Measurements from ENCODE around the gene RAB43. TPM values are rescaled to one million over a fixed set of nuclear protein-coding genes. Genes with fewer than 3 reads are reported as not detected.
"Not testable (repeated sequence)": the region's sequence is repeated elsewhere in the genome, so short reads cannot be mapped to it uniquely, and the experiment has no call there.

Gene RAB43
- total RNA-seq, 1 donor from 2014 or later: 68.8 TPM

GRCh38 chr3:129087904-129088303 lies 33.7 kb downstream of the RAB43 start:
- peak; percentile 79 for DNase-seq

DNA sequence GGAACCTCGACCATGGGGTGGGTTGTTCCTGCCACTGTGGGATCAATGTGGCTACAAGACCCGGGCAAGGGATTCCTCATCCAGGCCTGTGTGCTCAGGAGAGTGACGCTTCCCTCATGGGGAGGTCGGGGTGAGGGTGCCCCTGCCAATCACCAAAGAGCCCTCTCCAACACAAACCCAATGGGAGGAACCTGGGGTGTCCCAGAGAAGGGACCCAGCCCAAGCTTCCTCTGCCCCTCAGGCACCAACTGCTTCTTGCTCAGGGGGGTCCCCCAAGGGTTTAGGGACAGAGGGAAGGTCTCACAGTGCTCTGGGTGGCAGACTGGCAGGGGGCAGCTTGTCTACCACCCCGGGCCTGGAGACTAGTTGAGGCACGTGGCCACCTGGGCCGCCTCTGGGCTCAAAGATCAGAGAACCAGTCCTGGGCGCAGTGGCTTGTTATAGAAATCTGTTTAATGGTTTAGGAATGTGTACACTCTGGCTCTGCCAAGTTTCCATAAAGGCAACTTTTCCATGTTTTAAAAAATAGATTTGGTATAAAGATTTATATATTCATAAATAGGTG lies 34.4 kb downstream of the RAB43 start:
- DNase-seq: peak; percentile 63

DNA sequence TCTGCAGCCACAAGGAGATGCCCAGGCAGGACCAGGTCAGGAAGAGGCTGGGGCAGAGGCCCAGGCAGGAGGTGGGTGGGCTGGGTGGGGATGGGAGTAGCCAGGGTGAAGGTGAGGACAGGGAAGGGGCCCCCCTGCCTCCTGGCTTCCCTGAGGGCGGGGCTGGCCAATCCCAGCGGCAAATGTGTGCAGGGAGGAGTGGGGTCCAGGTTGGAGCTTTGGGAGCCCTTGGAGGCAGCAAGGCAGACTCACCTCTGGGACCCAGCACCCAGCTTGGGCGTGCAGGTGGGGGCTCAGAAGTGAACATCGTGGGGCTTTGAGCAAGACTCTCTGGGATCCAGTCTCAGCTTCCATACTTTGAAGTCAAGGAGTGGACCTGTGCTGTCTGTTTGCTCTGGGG lies 35.8 kb downstream of the RAB43 start:
- DNase-seq: no peak

DNA sequence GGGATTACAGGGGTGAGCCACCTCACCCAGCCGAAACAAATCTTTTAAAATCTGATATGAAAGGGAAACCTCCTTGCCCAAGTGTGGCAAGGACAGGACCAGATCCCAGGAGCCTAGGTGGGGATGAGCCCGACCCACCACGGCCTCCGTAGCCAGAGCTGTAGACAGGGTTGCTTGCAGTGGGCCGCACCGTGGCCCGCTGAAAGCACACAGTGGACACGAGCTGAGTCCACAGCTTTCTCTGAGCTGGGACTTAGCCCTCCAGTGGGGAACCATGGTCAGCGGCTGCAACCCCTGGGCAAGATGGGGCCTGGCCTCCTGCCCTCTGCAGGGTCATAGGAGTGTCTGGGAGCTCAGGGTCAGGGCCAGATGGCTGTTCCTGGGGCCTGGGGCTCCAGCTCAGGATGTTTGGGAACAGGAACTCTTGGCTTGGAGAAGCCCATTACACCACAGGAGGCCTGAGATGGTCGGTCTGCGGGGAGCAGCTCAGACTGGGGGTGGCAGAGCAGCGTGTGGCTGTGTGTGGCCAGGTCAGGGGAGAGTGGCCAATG lies 36.4 kb downstream of the RAB43 start:
- DNase-seq: no peak

DNA sequence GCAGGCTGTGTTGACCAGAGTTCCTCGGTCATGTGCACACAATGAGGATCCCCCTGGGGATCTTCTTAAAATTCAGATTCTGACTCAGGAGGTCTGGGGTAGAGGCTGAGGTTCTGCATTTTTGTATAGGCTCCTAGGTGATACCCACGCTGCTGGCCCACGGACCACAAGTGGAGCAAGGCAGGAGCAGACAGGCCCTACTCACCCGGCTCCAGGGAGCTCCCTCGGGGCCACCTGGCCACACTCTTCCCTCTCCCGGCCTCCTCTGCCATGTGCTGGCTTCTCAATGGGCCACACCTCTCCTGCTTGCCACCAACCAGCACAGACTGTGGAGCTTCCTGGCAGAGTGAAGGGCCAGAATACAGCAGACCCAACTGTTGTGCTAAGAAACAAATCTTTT lies 37.1 kb downstream of the RAB43 start:
- no peak for DNase-seq

DNA sequence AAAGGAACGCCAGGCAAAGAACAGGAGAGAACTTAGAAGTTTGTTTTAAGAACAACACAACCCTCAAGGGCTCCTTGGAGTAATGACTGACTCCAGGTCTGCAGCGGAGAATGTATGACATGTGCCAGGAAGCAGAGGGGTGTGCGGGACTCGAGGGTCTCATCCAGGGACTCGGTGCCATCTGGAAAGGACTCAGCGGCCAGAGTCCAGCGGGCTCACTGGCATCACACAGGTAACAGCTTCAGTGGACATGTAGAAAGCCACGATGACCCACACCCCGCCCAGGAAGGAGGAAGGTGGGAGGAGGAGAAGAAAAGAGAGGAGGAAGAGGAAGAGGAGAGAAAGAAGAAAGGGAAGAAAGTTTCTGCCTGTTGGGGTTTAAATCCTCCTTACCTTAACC lies 39.6 kb downstream of the RAB43 start:
- no peak for DNase-seq

DNA sequence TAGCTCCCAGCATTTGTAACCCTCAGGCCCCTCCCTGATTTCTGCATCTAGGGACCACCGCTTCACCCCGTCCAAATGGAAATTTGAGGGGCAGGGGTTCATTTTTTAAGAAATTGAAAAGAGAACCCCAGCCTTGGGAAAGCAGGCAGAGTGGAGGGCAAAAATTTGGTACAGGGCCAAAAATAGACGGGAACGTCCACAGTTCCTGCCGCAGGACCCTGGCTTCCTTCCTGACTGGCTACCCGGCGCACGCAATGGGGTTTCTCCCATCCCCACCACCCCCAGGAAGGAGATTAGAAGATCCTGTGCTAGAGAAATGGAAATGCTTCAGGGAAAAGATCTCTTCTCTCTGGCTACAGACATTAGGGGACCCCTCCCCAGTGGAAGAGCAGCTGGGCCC lies 40.1 kb downstream of the RAB43 start:
- DNase-seq: no peak

- DNase-seq: no peak
Measured at GRCh38 chr3:129078510-129078909, 43.1 kb downstream of the RAB43 start.

DNA sequence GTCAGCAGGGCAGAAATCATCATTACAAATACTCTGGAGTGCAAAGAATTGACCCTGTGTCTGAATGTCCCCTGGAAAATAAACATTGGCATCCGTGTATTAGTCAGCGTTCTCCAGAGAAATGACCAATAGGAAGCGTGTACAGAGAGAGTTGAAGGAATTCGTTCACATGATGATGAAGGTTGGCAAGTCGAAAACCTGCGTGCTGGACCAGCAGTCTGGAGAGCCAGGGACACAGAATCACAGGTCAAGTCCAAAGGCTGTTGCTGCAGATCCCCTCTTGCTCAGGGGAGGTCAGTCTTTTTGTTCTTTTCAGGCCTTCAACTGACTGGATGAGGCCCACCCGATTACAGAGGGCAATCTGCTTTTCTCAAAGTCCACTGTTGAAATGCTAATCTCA lies 44.4 kb downstream of the RAB43 start:
- peak; percentile 83 for DNase-seq

GRCh38 chr3:129070086-129070885 lies 51.3 kb downstream of the RAB43 start:
- DNase-seq: peak; percentile 73

DNA sequence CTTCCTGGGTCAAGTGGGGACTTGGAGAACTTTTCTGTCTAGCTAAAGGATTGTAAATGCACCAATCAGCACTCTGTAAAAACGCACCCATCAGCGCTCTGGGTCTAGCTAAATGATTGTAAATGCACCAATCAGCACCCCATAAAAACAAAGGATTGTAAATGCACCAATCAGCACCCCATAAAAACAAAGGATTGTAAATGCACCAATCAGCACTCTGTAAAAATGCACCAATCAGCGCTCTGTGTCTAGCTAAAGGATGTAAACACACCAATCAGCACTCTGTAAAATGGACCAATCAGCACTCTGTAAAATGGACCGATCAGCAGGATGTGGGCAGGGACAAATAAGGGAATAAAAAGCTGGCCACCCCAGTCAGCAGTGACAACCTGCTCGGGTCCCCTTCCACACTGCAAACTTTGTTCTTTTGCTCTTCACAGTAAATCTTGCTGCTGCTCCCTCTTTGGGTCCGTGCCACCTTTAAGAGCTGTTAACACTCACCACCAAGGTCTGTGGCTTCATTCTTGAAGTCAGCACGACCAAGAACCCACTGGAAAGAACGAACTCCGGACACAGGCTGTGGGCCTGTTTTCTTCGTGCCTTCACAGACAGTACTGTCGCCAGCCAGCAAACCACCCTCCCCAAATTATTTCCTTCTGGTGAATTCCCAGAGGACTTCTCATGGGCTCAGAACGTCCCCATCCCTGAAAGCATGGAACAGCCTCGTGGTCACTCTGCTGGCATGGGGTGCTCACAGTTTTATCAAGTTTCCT lies 52.1 kb downstream of the RAB43 start:
- DNase-seq: not testable (repeated sequence)

GRCh38 chr3:129068291-129068886 lies 53.2 kb downstream of the RAB43 start:
- DNase-seq: peak; percentile 61

DNA sequence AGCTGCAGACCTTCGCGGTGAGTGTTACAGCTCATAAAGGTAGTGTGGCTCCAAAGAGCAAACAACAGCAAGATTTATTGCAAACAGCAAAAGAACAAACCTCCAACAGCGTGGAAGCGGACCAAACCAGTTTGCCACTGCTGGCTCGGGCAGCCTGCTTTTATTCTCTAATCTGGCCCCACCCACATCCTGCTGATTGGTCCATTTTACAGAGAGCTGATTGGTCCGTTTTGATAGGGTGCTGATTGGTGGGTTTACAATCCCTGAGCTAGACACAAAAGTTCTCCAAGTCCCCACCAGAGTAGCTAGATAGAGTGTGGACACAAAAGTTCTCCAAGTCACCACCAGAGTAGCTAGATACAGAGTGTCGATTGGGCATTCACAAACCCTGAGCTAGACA lies 53.9 kb downstream of the RAB43 start:
- not testable (repeated sequence) for DNase-seq

- DNase-seq: no peak
Measured at GRCh38 chr3:129065720-129066073, 55.9 kb downstream of the RAB43 start.

- no peak for DNase-seq
Measured at GRCh38 chr3:129065016-129065719, 56.4 kb downstream of the RAB43 start.

DNA sequence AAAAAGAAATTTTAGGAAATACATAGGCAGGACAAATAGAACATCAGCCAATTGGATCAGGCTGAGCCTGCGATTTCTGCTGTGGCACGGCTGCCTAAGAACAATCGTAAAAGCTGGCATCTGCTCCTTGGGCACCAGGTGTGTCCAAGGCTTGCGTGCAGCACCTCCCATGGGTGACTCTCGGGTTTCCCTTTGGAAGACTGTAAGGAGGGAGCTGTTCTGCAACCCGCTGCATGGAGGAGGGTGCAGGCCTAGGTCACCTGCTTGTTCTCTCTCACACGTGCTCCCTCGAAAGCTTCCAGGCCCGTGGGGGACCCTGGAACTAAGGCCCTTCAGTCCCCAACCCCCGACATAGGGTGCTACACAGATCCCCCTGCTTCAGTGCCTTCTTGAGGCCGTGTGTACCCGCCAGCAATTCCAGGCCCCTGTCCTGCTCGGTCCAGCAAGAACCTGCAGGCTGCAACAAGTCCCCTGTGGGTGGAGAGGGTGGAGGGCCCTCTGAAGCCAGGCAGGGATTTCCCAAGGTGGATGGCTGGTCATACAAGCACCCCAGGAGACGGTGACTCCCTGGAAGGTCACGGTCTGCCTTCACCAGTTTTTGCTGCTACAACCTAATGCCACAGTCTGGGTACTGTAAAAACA lies 57.6 kb downstream of the RAB43 start:
- DNase-seq: no peak

DNA sequence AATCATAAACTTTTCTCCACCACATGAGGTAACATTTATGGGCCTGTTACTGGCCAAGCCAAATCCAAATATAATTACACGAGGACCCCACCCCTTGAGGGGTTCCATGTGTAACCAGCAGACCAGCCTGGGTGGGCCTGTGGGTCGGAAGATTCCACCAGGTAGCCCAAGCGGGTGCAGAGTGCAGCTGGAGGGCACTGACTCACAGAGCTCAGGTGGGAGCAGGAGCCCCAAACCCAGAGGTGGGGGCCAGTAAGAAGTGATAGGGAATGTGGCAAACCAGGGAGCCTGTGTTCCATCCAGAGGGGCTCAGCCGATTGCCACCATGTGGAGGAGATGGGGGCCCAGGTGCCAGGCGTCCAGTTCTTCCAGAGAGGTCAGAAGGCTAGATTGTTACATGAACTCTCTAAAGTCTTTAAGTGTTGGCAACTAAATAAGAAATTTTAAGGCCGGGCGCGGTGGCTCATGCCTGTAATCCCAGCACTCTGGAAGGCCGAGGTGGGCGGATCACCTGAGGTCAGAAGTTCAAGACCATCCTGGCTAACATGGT lies 58.4 kb downstream of the RAB43 start:
- no peak for DNase-seq

DNA sequence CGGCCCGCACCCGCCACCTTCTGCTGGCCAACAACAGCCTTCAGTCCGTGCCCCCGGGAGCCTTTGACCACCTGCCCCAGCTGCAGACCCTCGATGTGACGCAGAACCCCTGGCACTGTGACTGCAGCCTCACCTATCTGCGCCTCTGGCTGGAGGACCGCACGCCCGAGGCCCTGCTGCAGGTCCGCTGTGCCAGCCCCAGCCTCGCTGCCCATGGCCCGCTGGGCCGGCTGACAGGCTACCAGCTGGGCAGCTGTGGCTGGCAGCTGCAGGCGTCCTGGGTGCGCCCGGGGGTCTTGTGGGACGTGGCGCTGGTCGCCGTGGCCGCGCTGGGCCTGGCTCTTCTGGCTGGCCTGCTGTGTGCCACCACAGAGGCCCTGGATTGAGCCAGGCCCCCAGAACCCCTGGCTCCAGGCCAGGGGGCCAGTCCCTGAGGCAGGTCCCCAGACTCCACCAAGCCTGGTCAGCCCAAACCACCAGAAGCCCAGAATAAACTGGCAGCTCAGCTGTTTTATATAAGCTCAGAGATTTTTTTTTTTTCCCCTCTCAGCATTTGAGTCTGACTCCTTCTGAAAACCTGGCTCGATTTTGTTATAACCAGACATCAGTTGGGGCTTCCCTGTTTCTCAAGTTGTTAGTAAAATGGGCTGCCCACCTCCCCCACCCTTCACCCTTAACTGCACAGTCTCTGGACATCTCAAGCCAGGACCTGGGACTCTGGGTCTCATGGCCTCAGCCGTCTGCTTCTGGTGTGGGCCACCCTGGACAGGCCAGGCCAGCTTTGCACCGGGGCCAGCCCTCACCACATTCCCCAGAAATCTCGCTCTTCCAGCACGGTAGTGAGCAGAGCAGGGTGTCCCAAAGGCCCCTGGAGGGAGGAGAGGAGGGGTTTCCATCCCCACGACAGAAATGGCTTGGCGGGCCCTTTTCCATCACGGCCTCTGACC lies 59.4 kb downstream of the RAB43 start:
- DNase-seq: no peak

- no peak for DNase-seq
Measured at GRCh38 chr3:129061023-129061887, 60.3 kb downstream of the RAB43 start.

Measured in dermis blood vessel endothelial cell (primary cell).